GM10248 (cell line): ENCODE measurements around the gene ATP5MG.

ENCODE experiments used
- CTCF ChIA-PET: fragments of 300-600 bp; sonication (Branson Sonifier 250); formaldehyde crosslinking; extraction: SDS; loops from one replicate; lab custom pipeline; 2021; ENCODE audit warnings: antibody characterized with exemption; lab: Yijun Ruan, JAX
- POLR2A ChIA-PET: fragments of 350-650 bp; sonication (Branson Sonifier 250); formaldehyde crosslinking; extraction: SDS; loops from one replicate; lab custom pipeline; 2020; ENCODE audit warnings: antibody characterized with exemption; lab: Yijun Ruan, JAX
- DNase-seq: peaks from one replicate; pipeline ENCODE4 v3.0.0; 2012; ENCODE audit errors: extremely low spot score
- CTCF ChIP-seq: IDR thresholded peaks from 2 replicates; pipeline ENCODE4 v1.5.1; 2012; ENCODE audit warnings: mild to moderate bottlenecking, low read depth; ENCODE audit errors: extremely low read depth, missing control alignments, control extremely low read depth

The ATP5MG gene

DNA sequence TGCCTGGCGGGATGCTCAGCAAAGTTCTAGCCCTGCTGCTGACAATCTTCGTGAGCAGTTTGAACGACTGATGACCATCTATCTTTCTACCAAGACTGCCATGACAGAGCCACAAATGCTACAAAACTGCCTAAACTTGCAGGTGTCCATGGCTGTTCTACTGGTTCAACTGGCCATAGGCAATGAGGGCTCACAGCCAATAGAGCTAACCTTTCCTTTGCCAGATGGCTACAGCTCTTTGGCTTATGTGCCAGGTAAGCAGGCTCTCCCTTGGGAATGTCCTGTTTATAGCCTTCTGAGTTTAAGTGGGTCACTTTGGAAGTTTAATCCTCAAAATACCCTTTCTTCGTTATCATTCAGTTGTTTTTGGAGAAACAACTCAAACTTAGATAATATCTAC, 21.9 kb upstream of the ATP5MG start:
- ChIA-PET CTCF (interaction anchor here (1.0 to 6.0 kb wide), 6 partner anchors 12 to 181 kb away, joined by 4 to 44 read pairs (median 6); no protein-coding TSS in a partner anchor), POLR2A (interaction anchor here (0.7 kb wide), 1 partner anchor 138 kb away, joined by 3 read pairs; no protein-coding TSS in a partner anchor)
- no peak for DNase-seq
- no peak for TF ChIP-seq CTCF

- ChIA-PET CTCF (interaction anchor here (2.1 to 6.0 kb wide), 2 partner anchors 11 to 16 kb away, joined by 7 to 44 read pairs; no protein-coding TSS in a partner anchor), POLR2A (no interaction called here)
- TF ChIP-seq CTCF, result no peak
- no peak for DNase-seq
Measured at GRCh38 chr11:118380571-118380970, 20.8 kb upstream of the ATP5MG start.

DNA sequence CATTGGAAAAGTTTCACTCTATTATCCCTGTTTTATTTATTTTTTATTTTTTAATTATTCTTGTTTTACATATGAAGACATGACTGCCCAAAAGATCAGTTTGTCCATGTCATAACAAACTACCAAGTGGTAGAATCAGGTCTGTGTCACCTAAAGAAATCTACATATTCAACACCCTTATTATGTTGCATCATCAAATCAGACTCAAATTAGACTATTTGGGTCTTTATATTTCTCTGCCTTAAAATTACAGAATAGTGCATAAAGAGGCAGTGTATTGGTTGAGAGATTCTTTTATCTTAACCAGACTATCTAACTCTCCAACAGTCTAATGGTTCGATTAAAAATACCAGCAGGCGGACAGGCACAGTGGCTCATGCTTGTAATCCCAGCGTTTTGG, 18.5 kb upstream of the ATP5MG start:
- no peak for DNase-seq
- no peak for TF ChIP-seq CTCF
- POLR2A ChIA-PET, result no interaction called here
- CTCF ChIA-PET, result interaction anchor here (1.0 to 5.7 kb wide), 3 partner anchors 10 to 25 kb away, joined by 3 to 30 read pairs (median 4); no protein-coding TSS in a partner anchor

DNA sequence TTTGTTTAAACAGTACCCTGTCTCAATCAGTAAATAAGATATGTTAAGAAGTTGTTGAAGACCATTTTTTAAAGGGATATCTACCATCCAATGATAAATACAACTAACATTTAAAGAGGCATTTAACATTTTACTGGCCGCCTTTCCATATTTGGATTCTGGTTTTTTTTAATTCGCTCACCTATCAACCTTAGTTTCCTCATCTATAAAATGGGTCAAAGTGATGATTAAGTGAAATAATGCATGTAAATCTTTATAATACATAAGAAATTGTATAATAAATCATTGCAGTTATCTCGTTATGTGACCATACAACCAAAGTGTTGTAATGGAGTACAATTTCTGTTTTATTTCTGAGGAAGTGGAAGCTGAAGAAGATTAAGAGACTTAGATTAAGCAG, 17.7 kb upstream of the ATP5MG start:
- ChIA-PET POLR2A (no interaction called here), CTCF (interaction anchor here (1.0 to 5.7 kb wide), 2 partner anchors 10 to 14 kb away, joined by 4 to 30 read pairs; no protein-coding TSS in a partner anchor)
- TF ChIP-seq CTCF, result no peak
- no peak for DNase-seq

GRCh38 chr11:118396097-118396501, 5.3 kb upstream of the ATP5MG start:
- ChIA-PET CTCF (interaction anchor here (1.1 to 5.7 kb wide), 3 partner anchors 12 to 197 kb away, joined by 4 to 30 read pairs (median 7); no protein-coding TSS in a partner anchor), POLR2A (no interaction called here)
- TF ChIP-seq CTCF, result no peak
- DNase-seq, result no peak

GRCh38 chr11:118397448-118397847, 4.0 kb upstream of the ATP5MG start:
- POLR2A ChIA-PET, result no interaction called here
- no peak for TF ChIP-seq CTCF
- DNase-seq, result no peak
- CTCF ChIA-PET, result interaction anchor here (0.8 to 5.7 kb wide), 9 partner anchors 9 to 93 kb away, joined by 3 to 30 read pairs (median 5); no protein-coding TSS in a partner anchor
